Keratinocyte (primary cell): ENCODE measurements around the gene ENPP1. TPM values are rescaled to one million over a fixed set of nuclear protein-coding genes. Genes with fewer than 3 reads are reported as not detected.

Source experiments
- DNase-seq: peaks from one replicate; pipeline ENCODE4 v3.0.0-alpha.2; 2011; ENCODE audit warnings: low read depth, missing footprints, low spot score
- FAIRE-seq: peaks from 2 replicates; lab custom pipeline; 2011; peaks lifted over from hg19 to GRCh38; lab: Jason Lieb, UNC
- H2AFZ ChIP-seq: 2 replicates; pipeline ENCODE4 v1.6.0; 2012; ENCODE audit warnings: low read length, control low read depth, inconsistent platforms; ENCODE audit not compliant: control insufficient read depth
- H3K27ac ChIP-seq: 2 replicates; pipeline ENCODE4 v1.5.1; 2011; ENCODE audit warnings: low read length; ENCODE audit not compliant: control insufficient read depth, insufficient read depth
- H3K27me3 ChIP-seq: 3 replicates; pipeline ENCODE4 v1.6.0; 2011; ENCODE audit warnings: low read length; ENCODE audit not compliant: control insufficient read depth, insufficient read depth; ENCODE audit errors: extremely low read depth
- H3K36me3 ChIP-seq, 2 experiments: 2 replicates in 1 of 2; 3 replicates in 1 of 2; pipeline ENCODE4 v1.5.1; 2011; ENCODE audit warnings: low read length in 2 of 2, mild to moderate bottlenecking in 1 of 2; ENCODE audit not compliant: control insufficient read depth in 2 of 2, insufficient read depth in 2 of 2; ENCODE audit errors: extremely low read depth in 1 of 2
- H3K4me1 ChIP-seq: 3 replicates; pipeline ENCODE4 v1.5.1; 2011; ENCODE audit warnings: low read length; ENCODE audit not compliant: control insufficient read depth, insufficient read depth; ENCODE audit errors: extremely low read depth
- H3K4me2 ChIP-seq: 3 replicates; pipeline ENCODE4 v1.6.0; 2011; ENCODE audit warnings: low read depth, low read length; ENCODE audit not compliant: control insufficient read depth, insufficient read depth; ENCODE audit errors: extremely low read depth
- H3K4me3 ChIP-seq, 3 experiments: fragments of 200-600 bp in 1 of 3; sonication (generic) in 1 of 3; 2 replicates in 2 of 3; 3 replicates in 1 of 3; pipeline ENCODE4 v1.5.1; 2011 to 2016; ENCODE audit warnings: low read length in 3 of 3, mild to moderate bottlenecking in 3 of 3, control low read depth in 2 of 3, inconsistent platforms in 1 of 3, low read depth in 1 of 3, mixed read lengths in 1 of 3, mixed run types in 1 of 3, moderate library complexity in 1 of 3; ENCODE audit not compliant: control insufficient read depth in 2 of 3, insufficient read depth in 2 of 3; ENCODE audit errors: extremely low read depth in 1 of 3
- H3K79me2 ChIP-seq: 2 replicates; pipeline ENCODE4 v1.6.0; 2012; ENCODE audit warnings: low read length; ENCODE audit not compliant: control insufficient read depth, insufficient read depth
- H3K9ac ChIP-seq: 3 replicates; pipeline ENCODE4 v1.6.0; 2011; ENCODE audit warnings: low read length; ENCODE audit not compliant: control insufficient read depth, insufficient read depth; ENCODE audit errors: extremely low read depth
- H3K9me1 ChIP-seq: 3 replicates; pipeline ENCODE4 v1.6.0; 2011; ENCODE audit warnings: low read length; ENCODE audit not compliant: control insufficient read depth, insufficient read depth; ENCODE audit errors: extremely low read depth
- H3K9me3 ChIP-seq: 2 replicates; pipeline ENCODE4 v1.5.1; 2012; ENCODE audit warnings: low read depth, low read length; ENCODE audit not compliant: control insufficient read depth
- H4K20me1 ChIP-seq: 3 replicates; pipeline ENCODE4 v1.6.0; 2011; ENCODE audit warnings: low read length; ENCODE audit not compliant: control insufficient read depth, insufficient read depth; ENCODE audit errors: extremely low read depth
- EZH2 ChIP-seq: IDR thresholded peaks from one replicate; pipeline ENCODE4 v1.6.1; 2012; ENCODE audit warnings: inconsistent platforms, mild to moderate bottlenecking, low read length, moderate library complexity
- dilution Hi-C: fragments of 300-500 bp; cut with MboI; formaldehyde crosslinking; loops from one replicate; pipeline ENCODE4 v1.7.0; 2020; ENCODE audit warnings: low sequenced_read_pairs; ENCODE audit not compliant: extremely low pct_ligation_motif_present
- polyA plus RNA-seq, 5 experiments: library from polyadenylated mRNA; depleted of rRNA in 3 of 5; stranded (reverse) in 3 of 5; stranded (forward) in 1 of 5; unstranded in 1 of 5; fragments of >200 nt; gene quantifications; 1 replicate in 1 of 5; 2 replicates in 3 of 5; 3 replicates in 1 of 5; pipeline versions ENCODE4 v1.2.1 to v1.2.3, GENCODE V29; 2011 to 2012; ENCODE audit warnings: missing spikeins in 2 of 5, low read depth in 1 of 5, low replicate concordance in 1 of 5
- TF ChIP-seq, protein P1 (sequence below), 3 experiments: IDR thresholded peaks in 1 of 3; conservative IDR thresholded peaks in 1 of 3; optimal IDR thresholded peaks in 1 of 3; 2 replicates in 2 of 3; 3 replicates in 1 of 3; pipeline versions ENCODE3 to v1.5.1; 2011; ENCODE audit warnings: low read length in 3 of 3, mild to moderate bottlenecking in 3 of 3, moderate library complexity in 2 of 3, control low read depth in 1 of 3, inconsistent platforms in 1 of 3; ENCODE audit not compliant: insufficient read depth in 2 of 3; ENCODE audit errors: extremely low read depth in 1 of 3

Gene ENPP1
- polyA plus RNA-seq, 1 donor (not counting 4 experiments of a cell fraction or from before 2014, with no cell fraction given) = 0.34 TPM

DNA sequence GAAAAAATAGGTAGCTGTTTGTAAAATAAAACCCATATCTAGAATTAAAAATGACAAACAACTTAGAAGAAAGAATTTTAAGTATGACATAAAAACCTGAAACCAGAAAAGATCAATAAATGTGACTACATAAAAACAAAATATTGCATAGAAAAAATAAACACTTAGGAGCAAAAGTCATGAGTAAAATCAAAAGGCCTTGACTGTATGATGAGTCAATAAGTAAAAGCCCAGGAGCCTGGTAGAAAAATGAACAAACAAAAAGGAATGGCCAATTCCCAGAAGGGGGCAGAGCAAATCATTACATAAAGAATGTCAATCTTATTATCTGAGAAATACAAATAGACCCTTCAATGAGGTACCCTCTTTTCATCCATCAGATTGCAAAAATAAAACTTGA lies 20.7 kb upstream of the ENPP1 start:
- H3K36me3 ChIP-seq = no peaks in the 10 kb centered on the region
- no peak overlapping the region for H3K27ac ChIP-seq
- no peaks in the 10 kb centered on the region for H3K4me1 ChIP-seq
- no peaks in the 10 kb centered on the region for H3K79me2 ChIP-seq
- no peaks in the 10 kb centered on the region for H3K9me1 ChIP-seq
- TF ChIP-seq EZH2 = no peak
- TF ChIP-seq, protein P1, sequence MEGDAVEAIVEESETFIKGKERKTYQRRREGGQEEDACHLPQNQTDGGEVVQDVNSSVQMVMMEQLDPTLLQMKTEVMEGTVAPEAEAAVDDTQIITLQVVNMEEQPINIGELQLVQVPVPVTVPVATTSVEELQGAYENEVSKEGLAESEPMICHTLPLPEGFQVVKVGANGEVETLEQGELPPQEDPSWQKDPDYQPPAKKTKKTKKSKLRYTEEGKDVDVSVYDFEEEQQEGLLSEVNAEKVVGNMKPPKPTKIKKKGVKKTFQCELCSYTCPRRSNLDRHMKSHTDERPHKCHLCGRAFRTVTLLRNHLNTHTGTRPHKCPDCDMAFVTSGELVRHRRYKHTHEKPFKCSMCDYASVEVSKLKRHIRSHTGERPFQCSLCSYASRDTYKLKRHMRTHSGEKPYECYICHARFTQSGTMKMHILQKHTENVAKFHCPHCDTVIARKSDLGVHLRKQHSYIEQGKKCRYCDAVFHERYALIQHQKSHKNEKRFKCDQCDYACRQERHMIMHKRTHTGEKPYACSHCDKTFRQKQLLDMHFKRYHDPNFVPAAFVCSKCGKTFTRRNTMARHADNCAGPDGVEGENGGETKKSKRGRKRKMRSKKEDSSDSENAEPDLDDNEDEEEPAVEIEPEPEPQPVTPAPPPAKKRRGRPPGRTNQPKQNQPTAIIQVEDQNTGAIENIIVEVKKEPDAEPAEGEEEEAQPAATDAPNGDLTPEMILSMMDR (optimal IDR thresholded peaks at IDR 0.05 in 1 of 3, IDR thresholded peaks at IDR 0.05 in 1 of 3, conservative IDR thresholded peaks at IDR 0.05 in 1 of 3; ENCODE audit: extremely low read depth in 1 of 3, insufficient read depth in 2 of 3, low read length in 3 of 3) = no peak
- H3K27me3 ChIP-seq = no peaks in the 10 kb centered on the region
- H3K4me2 ChIP-seq = no peak overlapping the region
- H4K20me1 ChIP-seq = no peaks in the 10 kb centered on the region
- dilution Hi-C loops = no loop called here
- no peak overlapping the region for H2AFZ ChIP-seq
- no peak for FAIRE-seq
- no peaks in the 10 kb centered on the region for H3K9me3 ChIP-seq
- H3K4me3 ChIP-seq = no peak overlapping the region
- no peak overlapping the region for H3K9ac ChIP-seq
- DNase-seq = no peak

DNA sequence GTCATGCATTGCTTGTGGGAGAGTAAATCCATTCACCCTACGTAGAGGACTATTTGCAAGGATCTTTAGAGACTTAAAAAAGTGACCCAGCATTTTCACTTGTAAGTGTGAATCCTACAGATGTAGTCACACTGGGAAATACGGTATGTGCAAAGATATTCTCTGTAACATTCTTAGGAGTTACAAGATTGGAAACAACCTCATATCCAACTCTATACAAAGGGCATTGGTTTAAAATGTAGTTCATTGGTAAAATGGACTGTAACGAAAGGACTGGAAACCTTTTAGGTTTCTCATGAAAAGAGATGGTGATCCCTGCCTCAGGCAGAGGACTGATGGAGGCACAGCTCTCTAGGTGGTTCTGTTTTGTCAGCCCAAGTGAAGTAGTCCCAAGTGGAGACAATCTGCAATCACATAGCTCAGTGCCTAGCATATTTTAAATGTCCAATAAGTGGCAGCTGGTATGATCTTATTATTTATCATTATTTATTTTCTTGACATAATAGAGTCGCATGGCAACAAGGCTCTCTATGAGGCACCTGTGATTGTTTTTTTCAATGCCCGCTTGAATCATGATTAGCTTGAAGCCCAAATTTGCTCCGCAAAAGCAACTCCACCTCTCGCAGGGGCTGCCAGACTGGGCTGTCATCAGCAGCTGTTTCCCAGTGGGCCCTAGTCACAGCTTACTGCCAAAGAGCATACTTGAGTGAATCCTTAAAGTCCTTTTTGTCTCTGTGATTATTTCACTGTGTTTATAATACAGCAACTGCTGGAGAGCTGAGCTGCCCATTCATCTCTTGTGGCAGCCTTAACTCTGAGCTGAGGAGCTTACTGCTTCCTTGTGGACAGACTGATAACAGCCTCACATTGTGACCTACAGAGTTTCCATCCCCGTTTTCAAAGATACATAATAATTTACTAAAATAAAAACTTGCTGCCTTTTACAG lies 19.8 kb upstream of the ENPP1 start:
- dilution Hi-C loops = no loop called here
- no peak overlapping the region for H3K9ac ChIP-seq
- H3K4me1 ChIP-seq = no peaks in the 10 kb centered on the region
- FAIRE-seq (no peak), DNase-seq (no peak)
- no peak overlapping the region for H3K27ac ChIP-seq
- H3K79me2 ChIP-seq = no peaks in the 10 kb centered on the region
- no peak overlapping the region for H3K4me3 ChIP-seq
- no peak overlapping the region for H2AFZ ChIP-seq
- H3K9me1 ChIP-seq = no peaks in the 10 kb centered on the region
- no peaks in the 10 kb centered on the region for H3K36me3 ChIP-seq
- TF ChIP-seq EZH2 = no peak
- no peaks in the 10 kb centered on the region for H3K9me3 ChIP-seq
- H3K4me2 ChIP-seq = no peak overlapping the region
- H4K20me1 ChIP-seq = no peaks in the 10 kb centered on the region
- no peaks in the 10 kb centered on the region for H3K27me3 ChIP-seq
